Gastrocnemius medialis (tissue), 4 donors: Measurements from ENCODE around the gene SLC5A4.

Experiments
- POLR2A ChIP-seq, 2 donors: fragments of 450-650 bp; IDR thresholded peaks; one replicate each; pipeline ENCODE4 v1.6.1; 2017; ENCODE audit warnings: antibody characterized with exemption in 2 of 2, mild to moderate bottlenecking in 2 of 2, moderate library complexity in 2 of 2
- TF ChIP-seq, protein P1 (sequence below), 5 experiments: fragments of 450-650 bp in 3 of 5; fragments of 200-600 bp in 2 of 5; sonication (generic) in 2 of 5; IDR thresholded peaks in 4 of 5; conservative IDR thresholded peaks in 1 of 5; 1 replicate in 4 of 5; 2 replicates in 1 of 5; pipeline ENCODE4 v1.5.1; 2016 to 2019; ENCODE audit warnings: antibody characterized with exemption in 5 of 5, mild to moderate bottlenecking in 3 of 5, moderate library complexity in 3 of 5

DNA sequence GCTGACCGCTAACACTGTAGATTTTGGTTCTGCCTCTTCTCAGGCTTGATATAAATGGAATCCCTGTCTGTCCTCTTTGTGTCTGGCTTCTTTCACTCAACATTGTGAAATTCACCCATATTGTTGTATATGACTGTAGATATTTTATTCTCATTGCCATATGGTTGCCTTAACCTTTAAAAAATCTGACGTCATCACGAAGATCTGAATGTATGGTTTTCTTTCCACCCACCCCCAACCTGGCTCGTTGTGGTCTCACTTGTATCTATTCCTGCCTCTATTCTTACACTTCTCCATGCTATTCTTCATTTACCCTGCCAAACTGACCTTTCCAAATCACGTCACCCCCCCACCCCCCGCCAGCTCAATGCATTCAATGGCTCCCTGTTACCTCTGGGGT is 74.1 kb downstream of the SLC5A4 start:
- TF ChIP-seq, protein P1, sequence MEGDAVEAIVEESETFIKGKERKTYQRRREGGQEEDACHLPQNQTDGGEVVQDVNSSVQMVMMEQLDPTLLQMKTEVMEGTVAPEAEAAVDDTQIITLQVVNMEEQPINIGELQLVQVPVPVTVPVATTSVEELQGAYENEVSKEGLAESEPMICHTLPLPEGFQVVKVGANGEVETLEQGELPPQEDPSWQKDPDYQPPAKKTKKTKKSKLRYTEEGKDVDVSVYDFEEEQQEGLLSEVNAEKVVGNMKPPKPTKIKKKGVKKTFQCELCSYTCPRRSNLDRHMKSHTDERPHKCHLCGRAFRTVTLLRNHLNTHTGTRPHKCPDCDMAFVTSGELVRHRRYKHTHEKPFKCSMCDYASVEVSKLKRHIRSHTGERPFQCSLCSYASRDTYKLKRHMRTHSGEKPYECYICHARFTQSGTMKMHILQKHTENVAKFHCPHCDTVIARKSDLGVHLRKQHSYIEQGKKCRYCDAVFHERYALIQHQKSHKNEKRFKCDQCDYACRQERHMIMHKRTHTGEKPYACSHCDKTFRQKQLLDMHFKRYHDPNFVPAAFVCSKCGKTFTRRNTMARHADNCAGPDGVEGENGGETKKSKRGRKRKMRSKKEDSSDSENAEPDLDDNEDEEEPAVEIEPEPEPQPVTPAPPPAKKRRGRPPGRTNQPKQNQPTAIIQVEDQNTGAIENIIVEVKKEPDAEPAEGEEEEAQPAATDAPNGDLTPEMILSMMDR (IDR thresholded peaks at IDR 0.05 in 4 of 5, conservative IDR thresholded peaks at IDR 0.05 in 1 of 5), result no peak
- no peak for TF ChIP-seq POLR2A (IDR thresholded peaks at IDR 0.05)
